ENCODE results near the gene RPE.

RPE gene

DNA sequence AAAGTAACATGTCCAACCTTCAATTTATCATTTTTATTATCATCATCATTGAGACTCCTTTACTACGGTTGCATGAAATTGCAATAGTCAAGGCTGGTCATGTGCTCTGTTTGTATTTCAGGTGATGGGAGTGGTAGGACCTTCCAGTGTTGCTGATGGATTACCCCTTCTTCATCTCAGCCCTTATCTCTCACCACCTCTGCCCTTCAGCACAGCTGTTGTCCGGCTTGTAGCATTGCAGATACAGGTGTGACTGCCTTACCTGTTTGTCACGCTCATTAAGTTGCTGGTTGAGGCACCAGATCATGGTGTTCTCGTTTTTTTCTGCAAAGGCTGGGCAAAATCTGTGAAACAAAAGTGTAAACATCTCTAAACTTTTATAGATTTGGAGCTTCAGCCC, 31.7 kb upstream of the RPE start:
- no peak for TF ChIP-seq EZH2phosphoT487 (IDR thresholded peaks at IDR 0.05; ENCODE audit: low read depth)
- TF ChIP-seq, protein P1, sequence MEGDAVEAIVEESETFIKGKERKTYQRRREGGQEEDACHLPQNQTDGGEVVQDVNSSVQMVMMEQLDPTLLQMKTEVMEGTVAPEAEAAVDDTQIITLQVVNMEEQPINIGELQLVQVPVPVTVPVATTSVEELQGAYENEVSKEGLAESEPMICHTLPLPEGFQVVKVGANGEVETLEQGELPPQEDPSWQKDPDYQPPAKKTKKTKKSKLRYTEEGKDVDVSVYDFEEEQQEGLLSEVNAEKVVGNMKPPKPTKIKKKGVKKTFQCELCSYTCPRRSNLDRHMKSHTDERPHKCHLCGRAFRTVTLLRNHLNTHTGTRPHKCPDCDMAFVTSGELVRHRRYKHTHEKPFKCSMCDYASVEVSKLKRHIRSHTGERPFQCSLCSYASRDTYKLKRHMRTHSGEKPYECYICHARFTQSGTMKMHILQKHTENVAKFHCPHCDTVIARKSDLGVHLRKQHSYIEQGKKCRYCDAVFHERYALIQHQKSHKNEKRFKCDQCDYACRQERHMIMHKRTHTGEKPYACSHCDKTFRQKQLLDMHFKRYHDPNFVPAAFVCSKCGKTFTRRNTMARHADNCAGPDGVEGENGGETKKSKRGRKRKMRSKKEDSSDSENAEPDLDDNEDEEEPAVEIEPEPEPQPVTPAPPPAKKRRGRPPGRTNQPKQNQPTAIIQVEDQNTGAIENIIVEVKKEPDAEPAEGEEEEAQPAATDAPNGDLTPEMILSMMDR (IDR thresholded peaks at IDR 0.05; ENCODE audit: low read depth, low read length), result no peak
- no peaks in the 10 kb centered on the region for H3K9me3 ChIP-seq (ENCODE audit: insufficient read depth, low read length)
- H3K36me3 ChIP-seq (replicated peaks; ENCODE audit: low read depth, low read length), result no peaks in the 10 kb centered on the region
- no peaks in the 10 kb centered on the region for H3K4me1 ChIP-seq (ENCODE audit: low read length)
- no peaks in the 10 kb centered on the region for H3K79me2 ChIP-seq (ENCODE audit: low read length)
- no peak overlapping the region for H3K9ac ChIP-seq (ENCODE audit: low read length)
- no peaks in the 10 kb centered on the region for H4K20me1 ChIP-seq (ENCODE audit: insufficient read depth, low read length)
- no peak overlapping the region for H3K27ac ChIP-seq (ENCODE audit: low read length)
- no peak overlapping the region for H3K4me2 ChIP-seq (ENCODE audit: low read length)
- no peak overlapping the region for H3K4me3 ChIP-seq (ENCODE audit: low read length)
- 0 out of 2 replicates have a peak, but pooled peaks cover 3% of the 10 kb centered on the region for H3K27me3 ChIP-seq (ENCODE audit: low read depth, low read length)
- H2AFZ ChIP-seq (ENCODE audit: low read depth, low read length), result no peak overlapping the region

GRCh38 chr2:209973328-209973727, 29.1 kb upstream of the RPE start:
- no peaks in the 10 kb centered on the region for H3K79me2 ChIP-seq (ENCODE audit: low read length)
- 0 out of 2 replicates have a peak, but pooled peaks cover 3% of the 10 kb centered on the region for H3K27me3 ChIP-seq (ENCODE audit: low read depth, low read length)
- no peak overlapping the region for H3K27ac ChIP-seq (ENCODE audit: low read length)
- H3K4me2 ChIP-seq (ENCODE audit: low read length), result no peak overlapping the region
- H3K9ac ChIP-seq (ENCODE audit: low read length), result no peak overlapping the region
- H3K36me3 ChIP-seq (replicated peaks; ENCODE audit: low read depth, low read length), result no peaks in the 10 kb centered on the region
- no peaks in the 10 kb centered on the region for H3K9me3 ChIP-seq (ENCODE audit: insufficient read depth, low read length)
- no peaks in the 10 kb centered on the region for H4K20me1 ChIP-seq (ENCODE audit: insufficient read depth, low read length)
- H3K4me1 ChIP-seq (ENCODE audit: low read length), result peaks cover 10% of the 10 kb centered on the region; the same call in 1 of the 2 replicates
- H3K4me3 ChIP-seq (ENCODE audit: low read length), result no peak overlapping the region
- H2AFZ ChIP-seq (ENCODE audit: low read depth, low read length), result no peak overlapping the region
- TF ChIP-seq, protein P1 (IDR thresholded peaks at IDR 0.05; ENCODE audit: low read depth, low read length), result no peak
- TF ChIP-seq EZH2phosphoT487 (IDR thresholded peaks at IDR 0.05; ENCODE audit: low read depth), result no peak

DNA sequence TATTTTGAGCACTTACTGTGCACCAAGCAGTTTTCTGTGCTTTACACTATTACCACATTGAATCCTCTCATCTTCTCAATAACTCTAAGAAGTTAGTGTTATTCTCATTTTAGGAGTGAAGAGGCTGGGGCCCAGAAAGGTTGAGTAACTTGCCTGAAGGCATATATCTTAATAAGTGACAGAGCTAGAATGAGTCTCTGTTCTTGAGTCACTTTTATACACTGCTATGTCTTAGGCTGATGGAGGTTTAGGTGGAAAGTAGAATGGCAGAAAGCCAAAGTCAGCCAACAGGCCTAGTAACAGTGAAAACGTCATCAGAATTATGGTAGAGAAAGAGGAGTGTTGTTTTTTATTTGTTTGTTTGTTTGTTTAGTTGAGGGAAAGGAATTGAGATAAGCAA, 27.9 kb upstream of the RPE start:
- H3K4me3 ChIP-seq (ENCODE audit: low read length), result no peak overlapping the region
- no peak for TF ChIP-seq EZH2phosphoT487 (IDR thresholded peaks at IDR 0.05; ENCODE audit: low read depth)
- TF ChIP-seq, protein P1 (IDR thresholded peaks at IDR 0.05; ENCODE audit: low read depth, low read length), result no peak
- no peak overlapping the region for H3K9ac ChIP-seq (ENCODE audit: low read length)
- no peak overlapping the region for H3K27ac ChIP-seq (ENCODE audit: low read length)
- H3K27me3 ChIP-seq (ENCODE audit: low read depth, low read length), result 0 out of 2 replicates have a peak, but pooled peaks cover 3% of the 10 kb centered on the region
- H3K4me2 ChIP-seq (ENCODE audit: low read length), result no peak overlapping the region
- H2AFZ ChIP-seq (ENCODE audit: low read depth, low read length), result no peak overlapping the region
- H4K20me1 ChIP-seq (ENCODE audit: insufficient read depth, low read length), result no peaks in the 10 kb centered on the region
- no peaks in the 10 kb centered on the region for H3K79me2 ChIP-seq (ENCODE audit: low read length)
- no peaks in the 10 kb centered on the region for H3K9me3 ChIP-seq (ENCODE audit: insufficient read depth, low read length)
- H3K4me1 ChIP-seq (ENCODE audit: low read length), result peaks cover 10% of the 10 kb centered on the region; the same call in 1 of the 2 replicates
- H3K36me3 ChIP-seq (replicated peaks; ENCODE audit: low read depth, low read length), result no peaks in the 10 kb centered on the region

DNA sequence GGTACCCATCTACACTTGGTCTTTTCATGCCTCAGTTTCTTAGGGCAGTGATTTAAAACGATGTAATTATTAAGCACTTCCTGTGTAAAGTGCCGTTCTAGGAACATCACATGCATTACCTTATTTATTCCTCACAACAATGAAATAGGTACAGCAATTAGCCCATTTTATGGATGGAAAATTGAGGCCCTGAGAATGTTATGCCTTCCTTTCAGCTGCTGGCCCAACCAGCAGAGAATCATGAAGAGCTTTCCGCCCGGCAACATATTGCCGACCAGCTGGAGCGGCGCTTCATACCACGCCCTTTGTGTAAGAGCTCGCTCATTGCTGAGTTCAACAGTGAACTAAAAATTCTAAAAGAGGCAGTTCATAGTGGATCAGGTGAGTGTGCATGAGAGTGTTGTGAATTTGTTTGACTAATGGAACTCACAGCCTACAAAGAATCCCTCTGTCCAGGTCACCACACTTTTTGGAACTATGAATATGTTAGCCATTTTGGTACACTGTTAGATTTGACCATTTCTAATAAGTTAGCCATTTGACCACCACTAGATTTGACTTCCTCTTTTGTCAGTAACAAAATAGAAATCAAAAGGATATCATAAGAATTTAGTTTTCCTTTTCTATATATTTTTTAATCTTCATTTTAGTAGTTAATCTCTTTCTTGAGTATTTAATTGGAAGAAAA, 25.6 kb upstream of the RPE start:
- peak overlapping the region; percentile 64 for H3K4me2 ChIP-seq (ENCODE audit: low read length)
- peak overlapping the region; percentile 25; the same call in 1 of the 2 replicates for H3K9ac ChIP-seq (ENCODE audit: low read length)
- no peak overlapping the region for H3K27ac ChIP-seq (ENCODE audit: low read length)
- H3K4me3 ChIP-seq (ENCODE audit: low read length), result peak overlapping the region; percentile 54
- no peaks in the 10 kb centered on the region for H3K36me3 ChIP-seq (replicated peaks; ENCODE audit: low read depth, low read length)
- TF ChIP-seq, protein P1 (IDR thresholded peaks at IDR 0.05; ENCODE audit: low read depth, low read length), result no peak
- TF ChIP-seq EZH2phosphoT487 (IDR thresholded peaks at IDR 0.05; ENCODE audit: low read depth), result no peak
- peaks cover 10% of the 10 kb centered on the region; the same call in 1 of the 2 replicates for H3K4me1 ChIP-seq (ENCODE audit: low read length)
- H3K27me3 ChIP-seq (ENCODE audit: low read depth, low read length), result 0 out of 2 replicates have a peak, but pooled peaks cover 3% of the 10 kb centered on the region
- H3K79me2 ChIP-seq (ENCODE audit: low read length), result no peaks in the 10 kb centered on the region
- peak overlapping the region; percentile 65; the same call in 1 of the 2 replicates for H2AFZ ChIP-seq (ENCODE audit: low read depth, low read length)
- no peaks in the 10 kb centered on the region for H3K9me3 ChIP-seq (ENCODE audit: insufficient read depth, low read length)
- H4K20me1 ChIP-seq (ENCODE audit: insufficient read depth, low read length), result no peaks in the 10 kb centered on the region

Measured in OCI-LY3 (cell line).